ENCODE measurements around the gene RNF4.

GRCh38 chr4:2526559-2526958 is 57.7 kb downstream of the RNF4 start:
- TF ChIP-seq POLR2A (IDR thresholded peaks at IDR 0.05), result no peak
- TF ChIP-seq, protein P1, sequence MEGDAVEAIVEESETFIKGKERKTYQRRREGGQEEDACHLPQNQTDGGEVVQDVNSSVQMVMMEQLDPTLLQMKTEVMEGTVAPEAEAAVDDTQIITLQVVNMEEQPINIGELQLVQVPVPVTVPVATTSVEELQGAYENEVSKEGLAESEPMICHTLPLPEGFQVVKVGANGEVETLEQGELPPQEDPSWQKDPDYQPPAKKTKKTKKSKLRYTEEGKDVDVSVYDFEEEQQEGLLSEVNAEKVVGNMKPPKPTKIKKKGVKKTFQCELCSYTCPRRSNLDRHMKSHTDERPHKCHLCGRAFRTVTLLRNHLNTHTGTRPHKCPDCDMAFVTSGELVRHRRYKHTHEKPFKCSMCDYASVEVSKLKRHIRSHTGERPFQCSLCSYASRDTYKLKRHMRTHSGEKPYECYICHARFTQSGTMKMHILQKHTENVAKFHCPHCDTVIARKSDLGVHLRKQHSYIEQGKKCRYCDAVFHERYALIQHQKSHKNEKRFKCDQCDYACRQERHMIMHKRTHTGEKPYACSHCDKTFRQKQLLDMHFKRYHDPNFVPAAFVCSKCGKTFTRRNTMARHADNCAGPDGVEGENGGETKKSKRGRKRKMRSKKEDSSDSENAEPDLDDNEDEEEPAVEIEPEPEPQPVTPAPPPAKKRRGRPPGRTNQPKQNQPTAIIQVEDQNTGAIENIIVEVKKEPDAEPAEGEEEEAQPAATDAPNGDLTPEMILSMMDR (IDR thresholded peaks at IDR 0.05), result no peak
